GM12878 (cell line): ENCODE measurements around the gene SOX6. TPM values are rescaled to one million over a fixed set of nuclear protein-coding genes. Genes with fewer than 3 reads are reported as not detected.

ENCODE experiments used
- ATAC-seq: fragments of 200-7000 bp; cut with Tn5 transposase; 3 replicates; pipeline ENCODE4 v1.9.1; 2020; ENCODE audit warnings: mild to moderate bottlenecking, moderate library complexity
- BruUV-seq: library from RNA; stranded (reverse); fragments of 400-500 nt; replicated peaks from 2 replicates; lab custom pipeline; 2021; lab: Mats Ljungman, UMichigan
- CTCF ChIA-PET: fragments of 300-600 bp; sonication (Branson Sonifier 250); formaldehyde crosslinking; extraction: SDS; loops from one replicate; lab custom pipeline; 2021; ENCODE audit warnings: inconsistent platforms; lab: Yijun Ruan, JAX
- POLR2A ChIA-PET: fragments of 350-600 bp; formaldehyde crosslinking; extraction: SDS; loops from one replicate; lab custom pipeline; 2021; ENCODE audit warnings: inconsistent platforms; lab: Charles Lee
- RAD21 ChIA-PET: fragments of 300-600 bp; sonication (Branson Sonifier 250); formaldehyde crosslinking; loops from one replicate; lab custom pipeline; 2023; ENCODE audit warnings: antibody characterized with exemption; ENCODE audit not compliant: unreplicated experiment; lab: Charles Lee
- SMC1A ChIA-PET: fragments of 300-600 bp; sonication (Branson Sonifier 250); formaldehyde crosslinking; loops from one replicate; lab custom pipeline; 2023; ENCODE audit not compliant: unreplicated experiment, uncharacterized antibody; lab: Charles Lee
- DNase-seq: peaks from one replicate; pipeline ENCODE4 v3.0.0-alpha.2; 2011; ENCODE audit warnings: low read depth, low spot score
- FAIRE-seq: peaks from 3 replicates; lab custom pipeline; 2011; peaks lifted over from hg19 to GRCh38; lab: Jason Lieb, UNC
- H2AFZ ChIP-seq: 2 replicates; pipeline ENCODE4 v1.6.0; 2011; ENCODE audit warnings: low read depth, low read length, control low read depth; ENCODE audit not compliant: control insufficient read depth
- H3K27ac ChIP-seq: 2 replicates; pipeline ENCODE4 v1.5.1; 2011; ENCODE audit warnings: control low read depth; ENCODE audit not compliant: control insufficient read depth, insufficient read depth
- H3K27me3 ChIP-seq, 2 experiments: replicated peaks in 1 of 2; 2 replicates each; pipeline versions ENCODE4 v1.6.0 to v1.6.1; 2011; ENCODE audit warnings: low read length in 1 of 2; ENCODE audit not compliant: control insufficient read depth in 2 of 2, insufficient read depth in 2 of 2
- H3K36me3 ChIP-seq, 2 experiments: 2 replicates each; pipeline ENCODE4 v1.5.1; 2011; ENCODE audit warnings: low read length in 1 of 2; ENCODE audit not compliant: control insufficient read depth in 2 of 2, insufficient read depth in 2 of 2
- H3K4me1 ChIP-seq: 2 replicates; pipeline ENCODE4 v1.6.1; 2011; ENCODE audit warnings: mild to moderate bottlenecking, low read length, moderate library complexity, mixed read lengths; ENCODE audit not compliant: control insufficient read depth, insufficient read depth
- H3K4me2 ChIP-seq: 2 replicates; pipeline ENCODE4 v1.6.0; 2011; ENCODE audit warnings: control low read depth; ENCODE audit not compliant: control insufficient read depth, insufficient read depth
- H3K4me3 ChIP-seq: fragments of 200-600 bp; sonication (generic); 2 replicates; pipeline ENCODE4 v1.5.1; 2016
- H3K79me2 ChIP-seq: 2 replicates; pipeline ENCODE4 v1.6.0; 2011; ENCODE audit warnings: low read length; ENCODE audit not compliant: control insufficient read depth, insufficient read depth
- H3K9ac ChIP-seq: 2 replicates; pipeline ENCODE4 v1.8.0; 2011; ENCODE audit warnings: low read length, control low read depth, mixed read lengths; ENCODE audit not compliant: control insufficient read depth, insufficient read depth
- H3K9me3 ChIP-seq: replicated peaks from 3 replicates; pipeline ENCODE4 v1.5.1; 2011; ENCODE audit warnings: mild to moderate bottlenecking, low read length; ENCODE audit not compliant: control insufficient read depth, insufficient read depth
- H4K20me1 ChIP-seq: 2 replicates; pipeline ENCODE4 v1.6.0; 2011; ENCODE audit not compliant: control insufficient read depth, insufficient read depth
- CBFB ChIP-seq: IDR thresholded peaks from 2 replicates; pipeline ENCODE4 v1.6.1; 2016; ENCODE audit warnings: antibody characterized with exemption, low read depth
- CHD1 ChIP-seq: IDR thresholded peaks from 2 replicates; pipeline ENCODE4 v1.6.1; 2012; ENCODE audit warnings: low read depth, low read length, improper control_type of control experiment
- CREM ChIP-seq: IDR thresholded peaks from 2 replicates; pipeline ENCODE4 v1.6.1; 2014; ENCODE audit warnings: antibody characterized with exemption, low read depth
- GABPA ChIP-seq: IDR thresholded peaks from 2 replicates; pipeline ENCODE4 v1.6.1; 2014; ENCODE audit warnings: antibody characterized with exemption, low read depth, mild to moderate bottlenecking, inconsistent platforms
- LARP7 ChIP-seq: fragments of 450-650 bp; IDR thresholded peaks from 2 replicates; pipeline ENCODE4 v1.6.1; 2017; ENCODE audit warnings: mild to moderate bottlenecking
- MEF2A ChIP-seq: IDR thresholded peaks from 2 replicates; pipeline ENCODE4 v1.6.1; 2011; ENCODE audit warnings: low read depth, mild to moderate bottlenecking, low read length, moderate library complexity; ENCODE audit not compliant: insufficient read depth
- MTA3 ChIP-seq: IDR thresholded peaks from 2 replicates; pipeline ENCODE4 v1.6.1; 2012; ENCODE audit warnings: low read length, inconsistent platforms, borderline replicate concordance
- MYB ChIP-seq: fragments of 150-350 bp; IDR thresholded peaks from 2 replicates; pipeline ENCODE4 v1.6.1; 2014; ENCODE audit warnings: mild to moderate bottlenecking, low read depth, low read length, borderline replicate concordance
- POLR2AphosphoS5 ChIP-seq: IDR thresholded peaks from 2 replicates; pipeline ENCODE4 v1.6.1; 2011; ENCODE audit warnings: mild to moderate bottlenecking, low read length, inconsistent platforms
- SPI1 ChIP-seq: IDR thresholded peaks from 2 replicates; pipeline ENCODE4 v1.6.1; 2011; ENCODE audit warnings: low read depth, mild to moderate bottlenecking, low read length, moderate library complexity, borderline replicate concordance; ENCODE audit not compliant: insufficient read depth
- SREBF2 ChIP-seq: IDR thresholded peaks from 2 replicates; pipeline ENCODE4 v1.6.1; 2012; ENCODE audit warnings: mild to moderate bottlenecking, low read length
- WRNIP1 ChIP-seq: IDR thresholded peaks from 2 replicates; pipeline ENCODE4 v1.6.1; 2011; ENCODE audit warnings: low read depth, low read length, improper control_type of control experiment, borderline replicate concordance
- YY1 ChIP-seq: IDR thresholded peaks from 2 replicates; pipeline ENCODE4 v1.6.1; 2011; ENCODE audit warnings: low read depth, mild to moderate bottlenecking, low read length
- in situ Hi-C: fragments of 300-500 bp; cut with MboI; formaldehyde crosslinking; loops from 9 replicates; pipeline ENCODE4 v1.14.3; 2018; ENCODE audit warnings: mixed read lengths
- intact Hi-C: fragments of 100-400 bp; cut with micrococcal nuclease; formaldehyde crosslinking; loops from one replicate; pipeline ENCODE4 v1.14.2; 2022; ENCODE audit not compliant: unreplicated experiment
- polyA plus RNA-seq, 11 experiments: library from polyadenylated mRNA; depleted of rRNA in 4 of 11; unstranded in 6 of 11; stranded (reverse) in 5 of 11; fragments of >200 nt; fragmentation: Nextera tagmentation in 4 of 11; fragmentation: Illumina TruSeq in 1 of 11; extraction: Ambion mirVana in 4 of 11; extraction: Trizol in 1 of 11; gene quantifications; 1 replicate in 1 of 11; 2 replicates in 10 of 11; pipeline versions ENCODE4 v1.2.1 to v1.2.3, GENCODE V29; 2011 to 2016; ENCODE audit warnings: inconsistent platforms in 2 of 11, missing spikeins in 2 of 11, low read depth in 1 of 11
- total RNA-seq, 4 experiments: library from RNA; depleted of rRNA in 3 of 4; stranded (reverse); fragments of >200 nt in 3 of 4; fragmentation: Illumina TruSeq in 1 of 4; extraction: Trizol in 1 of 4; gene quantifications; 2 replicates each; pipeline versions ENCODE4 v1.2.1 to v1.2.3, GENCODE V29; 2013 to 2021
- TF ChIP-seq, protein P1 (sequence below): fragments of 450-650 bp; IDR thresholded peaks from 2 replicates; pipeline ENCODE4 v1.6.1; 2018; ENCODE audit warnings: borderline replicate concordance, mild to moderate bottlenecking; ENCODE audit not compliant: partially characterized antibody
- TF ChIP-seq, protein P2 (sequence below): fragments of 450-650 bp; formaldehyde crosslinking; IDR thresholded peaks from 2 replicates; pipeline ENCODE4 v1.4.0; 2022; ENCODE audit warnings: mild to moderate bottlenecking, moderate library complexity
- TF ChIP-seq, protein P3 (sequence below): fragments of 450-650 bp; conservative IDR thresholded peaks from 2 replicates; pipeline ENCODE4 v1.6.1; 2017; ENCODE audit warnings: mild to moderate bottlenecking, moderate library complexity
- TF ChIP-seq, protein P4 (sequence below), 3 experiments: IDR thresholded peaks in 2 of 3; conservative IDR thresholded peaks in 1 of 3; 2 replicates each; pipeline ENCODE4 v1.5.1; 2011; ENCODE audit warnings: low read depth in 3 of 3, low read length in 3 of 3, mild to moderate bottlenecking in 3 of 3, control low read depth in 2 of 3, moderate library complexity in 2 of 3, inconsistent platforms in 1 of 3, mixed read lengths in 1 of 3; ENCODE audit not compliant: control insufficient read depth in 2 of 3, insufficient read depth in 1 of 3; ENCODE audit errors: extremely low read depth in 1 of 3

Gene SOX6
- total and polyA plus RNA-seq, 10 of the 15 experiments (the other 5 are each of a cell fraction or from before 2014, with no cell fraction given) = 0.03 to 0.71 (median 0.29) TPM; not detected in 4

DNA sequence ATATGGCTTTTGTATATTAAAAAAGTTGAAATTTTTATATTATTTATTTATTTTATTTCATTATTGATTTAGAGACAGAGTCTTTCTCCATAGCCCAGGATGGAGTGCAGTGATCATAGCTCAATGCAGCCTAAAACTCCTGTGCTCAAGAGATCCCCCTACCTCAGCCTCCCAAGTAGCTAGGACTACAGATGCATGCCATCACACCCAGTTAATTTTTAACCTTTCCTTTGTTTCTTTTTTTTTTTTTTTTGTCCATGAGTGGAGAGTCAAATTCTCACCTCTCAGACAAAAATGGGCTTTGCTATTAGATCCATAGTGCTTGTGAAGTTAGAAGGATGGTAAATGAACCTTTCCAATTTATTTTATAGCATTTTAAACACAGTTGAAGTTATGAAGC is 182.5 kb downstream of the SOX6 start:
- H4K20me1 ChIP-seq = no peaks in the 10 kb centered on the region
- no peak overlapping the region for H3K4me3 ChIP-seq
- ATAC-seq (no peak), DNase-seq (no peak), FAIRE-seq (no peak)
- in situ Hi-C loops (no loop called here), intact Hi-C loops (no loop called here)
- no peaks in the 10 kb centered on the region for H3K4me1 ChIP-seq
- RAD21 ChIA-PET = no interaction called here
- no peak overlapping the region for H3K27ac ChIP-seq
- no peak overlapping the region for H3K9ac ChIP-seq
- H3K9me3 ChIP-seq = no peaks in the 10 kb centered on the region
- no peak overlapping the region for H2AFZ ChIP-seq
- POLR2A ChIA-PET = no interaction called here
- SMC1A ChIA-PET = no interaction called here
- H3K27me3 ChIP-seq = no peaks in the 10 kb centered on the region
- CTCF ChIA-PET = no interaction called here
- H3K79me2 ChIP-seq = no peaks in the 10 kb centered on the region
- H3K36me3 ChIP-seq = no peaks in the 10 kb centered on the region
- H3K4me2 ChIP-seq = no peak overlapping the region
- BruUV-seq = no TSS peak
- TF ChIP-seq, protein P1, sequence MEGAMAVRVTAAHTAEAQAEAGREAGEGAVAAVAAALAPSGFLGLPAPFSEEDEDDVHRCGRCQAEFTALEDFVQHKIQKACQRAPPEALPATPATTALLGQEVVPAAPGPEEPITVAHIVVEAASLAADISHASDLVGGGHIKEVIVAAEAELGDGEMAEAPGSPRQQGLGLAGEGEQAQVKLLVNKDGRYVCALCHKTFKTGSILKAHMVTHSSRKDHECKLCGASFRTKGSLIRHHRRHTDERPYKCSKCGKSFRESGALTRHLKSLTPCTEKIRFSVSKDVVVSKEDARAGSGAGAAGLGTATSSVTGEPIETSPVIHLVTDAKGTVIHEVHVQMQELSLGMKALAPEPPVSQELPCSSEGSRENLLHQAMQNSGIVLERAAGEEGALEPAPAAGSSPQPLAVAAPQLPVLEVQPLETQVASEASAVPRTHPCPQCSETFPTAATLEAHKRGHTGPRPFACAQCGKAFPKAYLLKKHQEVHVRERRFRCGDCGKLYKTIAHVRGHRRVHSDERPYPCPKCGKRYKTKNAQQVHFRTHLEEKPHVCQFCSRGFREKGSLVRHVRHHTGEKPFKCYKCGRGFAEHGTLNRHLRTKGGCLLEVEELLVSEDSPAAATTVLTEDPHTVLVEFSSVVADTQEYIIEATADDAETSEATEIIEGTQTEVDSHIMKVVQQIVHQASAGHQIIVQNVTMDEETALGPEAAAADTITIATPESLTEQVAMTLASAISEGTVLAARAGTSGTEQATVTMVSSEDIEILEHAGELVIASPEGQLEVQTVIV = no peak
- no peak for TF ChIP-seq WRNIP1
- no peak for TF ChIP-seq CHD1
- TF ChIP-seq LARP7 = no peak
- TF ChIP-seq, protein P2, sequence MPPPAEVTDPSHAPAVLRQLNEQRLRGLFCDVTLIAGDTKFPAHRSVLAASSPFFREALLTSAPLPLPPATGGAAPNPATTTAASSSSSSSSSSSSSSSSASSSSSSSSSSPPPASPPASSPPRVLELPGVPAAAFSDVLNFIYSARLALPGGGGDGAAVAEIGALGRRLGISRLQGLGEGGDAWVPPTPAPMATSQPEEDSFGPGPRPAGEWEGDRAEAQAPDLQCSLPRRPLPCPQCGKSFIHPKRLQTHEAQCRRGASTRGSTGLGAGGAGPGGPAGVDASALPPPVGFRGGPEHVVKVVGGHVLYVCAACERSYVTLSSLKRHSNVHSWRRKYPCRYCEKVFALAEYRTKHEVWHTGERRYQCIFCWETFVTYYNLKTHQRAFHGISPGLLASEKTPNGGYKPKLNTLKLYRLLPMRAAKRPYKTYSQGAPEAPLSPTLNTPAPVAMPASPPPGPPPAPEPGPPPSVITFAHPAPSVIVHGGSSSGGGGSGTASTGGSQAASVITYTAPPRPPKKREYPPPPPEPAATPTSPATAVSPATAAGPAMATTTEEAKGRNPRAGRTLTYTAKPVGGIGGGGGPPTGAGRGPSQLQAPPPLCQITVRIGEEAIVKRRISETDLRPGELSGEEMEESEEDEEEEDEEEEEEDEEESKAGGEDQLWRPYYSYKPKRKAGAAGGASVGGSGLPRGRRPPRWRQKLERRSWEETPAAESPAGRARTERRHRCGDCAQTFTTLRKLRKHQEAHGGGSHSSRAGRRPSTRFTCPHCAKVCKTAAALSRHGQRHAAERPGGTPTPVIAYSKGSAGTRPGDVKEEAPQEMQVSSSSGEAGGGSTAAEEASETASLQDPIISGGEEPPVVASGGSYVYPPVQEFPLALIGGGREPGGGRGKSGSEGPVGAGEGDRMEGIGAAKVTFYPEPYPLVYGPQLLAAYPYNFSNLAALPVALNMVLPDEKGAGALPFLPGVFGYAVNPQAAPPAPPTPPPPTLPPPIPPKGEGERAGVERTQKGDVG (CRISPR knock-in tag) = no peak
- TF ChIP-seq MEF2A = no peak
- TF ChIP-seq CBFB = no peak
- TF ChIP-seq MTA3 = no peak
- TF ChIP-seq MYB = no peak
- TF ChIP-seq YY1 = no peak
- TF ChIP-seq SREBF2 = no peak
- TF ChIP-seq CREM = no peak
- TF ChIP-seq GABPA = no peak
- TF ChIP-seq, protein P3, sequence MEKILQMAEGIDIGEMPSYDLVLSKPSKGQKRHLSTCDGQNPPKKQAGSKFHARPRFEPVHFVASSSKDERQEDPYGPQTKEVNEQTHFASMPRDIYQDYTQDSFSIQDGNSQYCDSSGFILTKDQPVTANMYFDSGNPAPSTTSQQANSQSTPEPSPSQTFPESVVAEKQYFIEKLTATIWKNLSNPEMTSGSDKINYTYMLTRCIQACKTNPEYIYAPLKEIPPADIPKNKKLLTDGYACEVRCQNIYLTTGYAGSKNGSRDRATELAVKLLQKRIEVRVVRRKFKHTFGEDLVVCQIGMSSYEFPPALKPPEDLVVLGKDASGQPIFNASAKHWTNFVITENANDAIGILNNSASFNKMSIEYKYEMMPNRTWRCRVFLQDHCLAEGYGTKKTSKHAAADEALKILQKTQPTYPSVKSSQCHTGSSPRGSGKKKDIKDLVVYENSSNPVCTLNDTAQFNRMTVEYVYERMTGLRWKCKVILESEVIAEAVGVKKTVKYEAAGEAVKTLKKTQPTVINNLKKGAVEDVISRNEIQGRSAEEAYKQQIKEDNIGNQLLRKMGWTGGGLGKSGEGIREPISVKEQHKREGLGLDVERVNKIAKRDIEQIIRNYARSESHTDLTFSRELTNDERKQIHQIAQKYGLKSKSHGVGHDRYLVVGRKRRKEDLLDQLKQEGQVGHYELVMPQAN = no peak
- TF ChIP-seq, protein P4, sequence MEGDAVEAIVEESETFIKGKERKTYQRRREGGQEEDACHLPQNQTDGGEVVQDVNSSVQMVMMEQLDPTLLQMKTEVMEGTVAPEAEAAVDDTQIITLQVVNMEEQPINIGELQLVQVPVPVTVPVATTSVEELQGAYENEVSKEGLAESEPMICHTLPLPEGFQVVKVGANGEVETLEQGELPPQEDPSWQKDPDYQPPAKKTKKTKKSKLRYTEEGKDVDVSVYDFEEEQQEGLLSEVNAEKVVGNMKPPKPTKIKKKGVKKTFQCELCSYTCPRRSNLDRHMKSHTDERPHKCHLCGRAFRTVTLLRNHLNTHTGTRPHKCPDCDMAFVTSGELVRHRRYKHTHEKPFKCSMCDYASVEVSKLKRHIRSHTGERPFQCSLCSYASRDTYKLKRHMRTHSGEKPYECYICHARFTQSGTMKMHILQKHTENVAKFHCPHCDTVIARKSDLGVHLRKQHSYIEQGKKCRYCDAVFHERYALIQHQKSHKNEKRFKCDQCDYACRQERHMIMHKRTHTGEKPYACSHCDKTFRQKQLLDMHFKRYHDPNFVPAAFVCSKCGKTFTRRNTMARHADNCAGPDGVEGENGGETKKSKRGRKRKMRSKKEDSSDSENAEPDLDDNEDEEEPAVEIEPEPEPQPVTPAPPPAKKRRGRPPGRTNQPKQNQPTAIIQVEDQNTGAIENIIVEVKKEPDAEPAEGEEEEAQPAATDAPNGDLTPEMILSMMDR (IDR thresholded peaks at IDR 0.05 in 2 of 3, conservative IDR thresholded peaks at IDR 0.05 in 1 of 3; ENCODE audit: control insufficient read depth in 2 of 3, extremely low read depth in 1 of 3, insufficient read depth in 1 of 3, low read depth in 3 of 3, low read length in 3 of 3) = no peak
- no peak for TF ChIP-seq SPI1
- TF ChIP-seq POLR2AphosphoS5 = no peak
